ENCODE data around the gene CASP12. TPM values are rescaled to one million over a fixed set of nuclear protein-coding genes. Genes with fewer than 3 reads are reported as not detected.

The CASP12 gene
- total RNA-seq, 1 donor from 2014 or later: not detected

DNA sequence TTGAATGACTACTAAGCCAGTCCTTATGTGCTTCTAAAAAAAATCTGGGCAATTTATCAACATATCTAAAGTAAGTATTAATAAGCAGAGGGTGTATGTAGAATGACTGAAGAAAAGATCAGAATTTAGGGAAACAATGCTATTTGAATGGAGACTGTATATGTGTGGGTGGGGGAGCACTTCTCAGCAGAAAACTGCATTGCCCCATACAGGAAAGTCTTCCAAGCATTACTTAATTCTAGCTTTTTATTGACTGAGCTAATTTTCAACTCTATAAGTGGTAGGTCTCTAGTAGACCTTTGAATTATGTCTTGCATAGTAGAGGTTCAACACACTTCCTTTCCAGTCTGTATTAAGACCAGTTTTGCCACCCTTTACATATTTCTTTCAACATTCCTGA lies 41.7 kb downstream of the CASP12 start:
- Mint-ChIP-seq H3K4me1 (ENCODE audit: unreplicated experiment) (peaks cover 14% of the 10 kb centered on the region), H3K27ac (no peak overlapping the region), H3K36me3 (peaks cover 4% of the 10 kb centered on the region), H3K4me3 (no peak overlapping the region), H3K9me3 (no peaks in the 10 kb centered on the region), H3K27me3 (no peaks in the 10 kb centered on the region)
- no peak for TF ChIP-seq CTCF (conservative IDR thresholded peaks at IDR 0.05)
- DNase-seq (ENCODE audit: extremely low spot score, unreplicated experiment): no peak

- DNase-seq (ENCODE audit: extremely low spot score, unreplicated experiment): no peak
- Mint-ChIP-seq H3K4me3 (no peak overlapping the region), H3K27me3 (no peaks in the 10 kb centered on the region), H3K4me1 (ENCODE audit: unreplicated experiment) (peaks cover 14% of the 10 kb centered on the region), H3K36me3 (no peaks in the 10 kb centered on the region), H3K9me3 (no peaks in the 10 kb centered on the region), H3K27ac (no peak overlapping the region)
- no peak for TF ChIP-seq CTCF (conservative IDR thresholded peaks at IDR 0.05)
These were observed 42.3 kb downstream of the CASP12 start for GRCh38 chr11:104855965-104856364.

DNA sequence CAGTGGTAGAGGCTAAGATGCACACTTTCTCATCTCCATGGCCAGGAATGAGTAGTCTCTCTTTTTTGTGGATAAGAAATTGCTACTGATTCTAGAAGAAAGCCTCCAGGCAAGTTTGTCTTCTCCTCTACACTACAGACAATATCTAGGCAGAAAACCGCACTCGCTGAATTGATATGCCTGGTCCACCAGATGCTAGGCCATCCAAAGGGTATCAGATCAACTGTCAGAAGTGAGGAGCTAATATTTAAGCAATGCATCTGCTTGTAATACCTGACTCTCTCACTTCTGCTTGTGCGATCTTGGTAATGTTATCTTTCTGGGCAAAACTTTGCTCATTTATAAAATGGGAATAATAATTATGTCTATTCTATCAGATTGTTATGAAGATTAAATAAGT lies 45.0 kb downstream of the CASP12 start:
- no peaks in the 10 kb centered on the region for H3K9me3 Mint-ChIP-seq
- no peaks in the 10 kb centered on the region for H3K4me1 Mint-ChIP-seq (ENCODE audit: unreplicated experiment)
- no peaks in the 10 kb centered on the region for H3K27me3 Mint-ChIP-seq
- no peak for DNase-seq (ENCODE audit: extremely low spot score, unreplicated experiment)
- TF ChIP-seq CTCF (conservative IDR thresholded peaks at IDR 0.05): no peak
- H3K27ac Mint-ChIP-seq: no peak overlapping the region
- no peak overlapping the region for H3K4me3 Mint-ChIP-seq
- H3K36me3 Mint-ChIP-seq: no peaks in the 10 kb centered on the region

GRCh38 chr11:104852811-104853210 lies 45.4 kb downstream of the CASP12 start:
- H3K4me3 Mint-ChIP-seq: no peak overlapping the region
- TF ChIP-seq CTCF (conservative IDR thresholded peaks at IDR 0.05): no peak

GRCh38 chr11:104846216-104846615 lies 52.0 kb downstream of the CASP12 start:
- Mint-ChIP-seq H3K4me3 (no peak overlapping the region), H3K27ac (no peak overlapping the region), H3K9me3 (no peaks in the 10 kb centered on the region), H3K36me3 (no peaks in the 10 kb centered on the region), H3K27me3 (no peaks in the 10 kb centered on the region), H3K4me1 (ENCODE audit: unreplicated experiment) (no peaks in the 10 kb centered on the region)
- DNase-seq (ENCODE audit: extremely low spot score, unreplicated experiment): no peak
- TF ChIP-seq CTCF (conservative IDR thresholded peaks at IDR 0.05): no peak

More at GRCh38 chr11:104852811-104853210, 45.4 kb downstream of the CASP12 start:
- H3K4me1 Mint-ChIP-seq (ENCODE audit: unreplicated experiment): no peaks in the 10 kb centered on the region
- H3K27me3 Mint-ChIP-seq: no peaks in the 10 kb centered on the region
- DNase-seq (ENCODE audit: extremely low spot score, unreplicated experiment): no peak
- H3K36me3 Mint-ChIP-seq: no peaks in the 10 kb centered on the region
- H3K9me3 Mint-ChIP-seq: no peaks in the 10 kb centered on the region
- H3K27ac Mint-ChIP-seq: no peak overlapping the region

- H3K36me3 Mint-ChIP-seq: no peaks in the 10 kb centered on the region
- TF ChIP-seq CTCF (conservative IDR thresholded peaks at IDR 0.05): no peak
- no peak overlapping the region for H3K27ac Mint-ChIP-seq
- DNase-seq (ENCODE audit: extremely low spot score, unreplicated experiment): no peak
- H3K4me1 Mint-ChIP-seq (ENCODE audit: unreplicated experiment): no peaks in the 10 kb centered on the region
- no peaks in the 10 kb centered on the region for H3K9me3 Mint-ChIP-seq
- no peaks in the 10 kb centered on the region for H3K27me3 Mint-ChIP-seq
- no peak overlapping the region for H3K4me3 Mint-ChIP-seq
These were observed 53.8 kb downstream of the CASP12 start for GRCh38 chr11:104844451-104844850.
